GM08714 (cell line): Measurements from ENCODE around the gene SMIM10L1.

ENCODE experiments used
- H3K4me3 ChIP-seq: fragments of 200-500 bp; sonication (Bioruptor generic); 2 replicates; pipeline ENCODE4 v1.5.1; 2014; ENCODE audit warnings: mild to moderate bottlenecking, low read length, inconsistent platforms
- ZNF274 ChIP-seq: IDR thresholded peaks from 2 replicates; pipeline ENCODE4 v1.6.1; 2012; ENCODE audit warnings: mild to moderate bottlenecking, low read depth, low read length

Gene SMIM10L1

GRCh38 chr12:11164384-11164783 is 6.6 kb upstream of the SMIM10L1 start:
- TF ChIP-seq ZNF274: no peak
- H3K4me3 ChIP-seq: no peak overlapping the region

GRCh38 chr12:11166300-11166699 is 4.7 kb upstream of the SMIM10L1 start:
- no peak for TF ChIP-seq ZNF274
- no peak overlapping the region for H3K4me3 ChIP-seq

GRCh38 chr12:11170810-11171144 is 217 bp upstream of the SMIM10L1 start:
- TF ChIP-seq ZNF274: no peak

GRCh38 chr12:11171969-11172675 is 1.1 kb downstream of the SMIM10L1 start:
- peak overlapping the region; percentile 96 for H3K4me3 ChIP-seq
- no peak for TF ChIP-seq ZNF274

More at GRCh38 chr12:11170810-11171144, 217 bp upstream of the SMIM10L1 start:
- peak overlapping the region; percentile 96 for H3K4me3 ChIP-seq

GRCh38 chr12:11174022-11174421 is 3.0 kb downstream of the SMIM10L1 start:
- no peak overlapping the region for H3K4me3 ChIP-seq
- TF ChIP-seq ZNF274: no peak

- TF ChIP-seq ZNF274: no peak
- no peak overlapping the region for H3K4me3 ChIP-seq
Observed at GRCh38 chr12:11178250-11178649, 7.3 kb downstream of the SMIM10L1 start.

- no peak for TF ChIP-seq ZNF274
- no peak overlapping the region for H3K4me3 ChIP-seq
Observed at GRCh38 chr12:11182529-11182928, 11.5 kb downstream of the SMIM10L1 start.

GRCh38 chr12:11183011-11183410 is 12.0 kb downstream of the SMIM10L1 start:
- TF ChIP-seq ZNF274: no peak
- H3K4me3 ChIP-seq: no peak overlapping the region

- no peak for TF ChIP-seq ZNF274
- H3K4me3 ChIP-seq: no peak within 1 kb of the TSS
Observed at GRCh38 chr12:11186837-11187236, 15.8 kb downstream of the SMIM10L1 start, which contains the start of gene TAS2R42. TSS of gene TAS2R42 (minus strand) at chr12:11186937. CDS start at chr12:11186937, 0 bp downstream.

GRCh38 chr12:11202811-11203210 is 31.8 kb downstream of the SMIM10L1 start:
- no peak overlapping the region for H3K4me3 ChIP-seq
- no peak for TF ChIP-seq ZNF274

GRCh38 chr12:11204173-11204572 is 33.2 kb downstream of the SMIM10L1 start:
- TF ChIP-seq ZNF274: no peak
- H3K4me3 ChIP-seq: no peak overlapping the region

- no peak overlapping the region for H3K4me3 ChIP-seq
- TF ChIP-seq ZNF274: no peak
Observed at GRCh38 chr12:11209113-11209512, 38.1 kb downstream of the SMIM10L1 start.
